HEK293 (cell line): ENCODE data around the gene QSOX1.

Experiments used
- BCL11B ChIP-seq: fragments of 450-650 bp; formaldehyde crosslinking; IDR thresholded peaks from 2 replicates; pipeline ENCODE4 v1.5.1; 2016; ENCODE audit warnings: low read depth, missing biosample characterization, missing genetic modification characterization
- OSR2 ChIP-seq: fragments of 450-650 bp; formaldehyde crosslinking; IDR thresholded peaks from 2 replicates; pipeline ENCODE4 v1.5.1; 2016; ENCODE audit warnings: missing biosample characterization, missing genetic modification characterization
- TCF7L2 ChIP-seq: IDR thresholded peaks from 2 replicates; pipeline ENCODE4 v1.6.1; 2011; ENCODE audit warnings: low read depth, mild to moderate bottlenecking, inconsistent platforms, low read length, moderate library complexity, borderline replicate concordance
- YY2 ChIP-seq: fragments of 450-650 bp; formaldehyde crosslinking; IDR thresholded peaks from 2 replicates; pipeline ENCODE4 v1.5.1; 2016; ENCODE audit warnings: missing biosample characterization, missing genetic modification characterization
- ZNF266 ChIP-seq: fragments of 450-650 bp; formaldehyde crosslinking; IDR thresholded peaks from 2 replicates; pipeline ENCODE4 v1.5.1; 2016; ENCODE audit warnings: missing biosample characterization, missing genetic modification characterization, low read depth
- ZNF324 ChIP-seq: fragments of 450-650 bp; formaldehyde crosslinking; IDR thresholded peaks from 2 replicates; pipeline ENCODE4 v1.5.1; 2016; ENCODE audit warnings: missing biosample characterization, missing genetic modification characterization
- ZNF366 ChIP-seq: fragments of 450-650 bp; formaldehyde crosslinking; conservative IDR thresholded peaks from 2 replicates; pipeline ENCODE4 v1.5.1; 2016; ENCODE audit warnings: missing biosample characterization, missing genetic modification characterization
- ZNF776 ChIP-seq: fragments of 450-650 bp; formaldehyde crosslinking; IDR thresholded peaks from 2 replicates; pipeline ENCODE4 v1.5.0; 2017; ENCODE audit warnings: missing biosample characterization, missing genetic modification characterization, borderline replicate concordance
- TF ChIP-seq, protein P1 (sequence below): fragments of 450-650 bp; formaldehyde crosslinking; IDR thresholded peaks from 2 replicates; pipeline ENCODE4 v1.5.1; 2016; ENCODE audit warnings: missing biosample characterization, missing genetic modification characterization
- TF ChIP-seq, protein P2 (sequence below): fragments of 450-650 bp; formaldehyde crosslinking; IDR thresholded peaks from 2 replicates; pipeline ENCODE4 v1.5.1; 2016; ENCODE audit warnings: missing biosample characterization, missing genetic modification characterization

DNA sequence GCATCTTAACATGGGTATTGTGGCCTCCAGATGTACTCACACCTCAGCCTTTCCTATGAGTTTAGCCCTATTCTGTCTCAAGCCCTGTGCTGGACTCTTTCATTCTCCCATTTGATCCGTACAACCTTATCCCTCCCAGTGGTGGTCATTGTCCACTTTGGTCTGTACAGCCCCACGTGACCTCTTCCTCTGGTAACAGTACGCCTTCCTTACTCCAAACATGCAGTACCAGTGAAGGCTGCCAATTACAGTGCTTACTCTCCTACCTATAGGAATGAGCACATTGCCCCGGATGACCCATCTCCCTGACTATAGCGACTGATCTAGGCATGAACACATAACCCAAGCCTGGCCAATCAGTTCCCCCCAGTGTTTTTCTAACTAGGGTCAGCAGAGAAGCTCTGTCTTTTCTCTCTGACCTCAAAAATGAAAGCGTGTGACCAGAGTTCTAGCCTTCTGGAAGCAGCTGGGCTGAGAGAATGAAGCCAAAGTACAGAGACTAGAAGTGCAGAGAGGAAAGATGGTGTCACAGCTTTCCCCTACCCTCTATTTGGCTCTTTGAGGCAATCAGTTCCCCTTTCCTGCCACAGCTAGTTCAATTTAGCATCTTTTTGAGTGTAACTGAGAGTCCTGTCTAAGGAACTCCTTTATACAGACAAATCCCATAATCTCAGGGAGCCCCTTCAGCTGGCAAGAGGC lies 9.9 kb upstream of the QSOX1 start:
- TF ChIP-seq OSR2 (tag by site-specific recombination) (no peak), TCF7L2 (no peak), BCL11B (no peak), ZNF324 (no peak), YY2 (tag by site-specific recombination) (no peak), ZNF776 (tag by site-specific recombination) (no peak), ZNF266 (tag by site-specific recombination) (no peak), ZNF366 (tag by site-specific recombination) (no peak)
- TF ChIP-seq, protein P1, sequence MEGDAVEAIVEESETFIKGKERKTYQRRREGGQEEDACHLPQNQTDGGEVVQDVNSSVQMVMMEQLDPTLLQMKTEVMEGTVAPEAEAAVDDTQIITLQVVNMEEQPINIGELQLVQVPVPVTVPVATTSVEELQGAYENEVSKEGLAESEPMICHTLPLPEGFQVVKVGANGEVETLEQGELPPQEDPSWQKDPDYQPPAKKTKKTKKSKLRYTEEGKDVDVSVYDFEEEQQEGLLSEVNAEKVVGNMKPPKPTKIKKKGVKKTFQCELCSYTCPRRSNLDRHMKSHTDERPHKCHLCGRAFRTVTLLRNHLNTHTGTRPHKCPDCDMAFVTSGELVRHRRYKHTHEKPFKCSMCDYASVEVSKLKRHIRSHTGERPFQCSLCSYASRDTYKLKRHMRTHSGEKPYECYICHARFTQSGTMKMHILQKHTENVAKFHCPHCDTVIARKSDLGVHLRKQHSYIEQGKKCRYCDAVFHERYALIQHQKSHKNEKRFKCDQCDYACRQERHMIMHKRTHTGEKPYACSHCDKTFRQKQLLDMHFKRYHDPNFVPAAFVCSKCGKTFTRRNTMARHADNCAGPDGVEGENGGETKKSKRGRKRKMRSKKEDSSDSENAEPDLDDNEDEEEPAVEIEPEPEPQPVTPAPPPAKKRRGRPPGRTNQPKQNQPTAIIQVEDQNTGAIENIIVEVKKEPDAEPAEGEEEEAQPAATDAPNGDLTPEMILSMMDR: no peak
- TF ChIP-seq, protein P2, sequence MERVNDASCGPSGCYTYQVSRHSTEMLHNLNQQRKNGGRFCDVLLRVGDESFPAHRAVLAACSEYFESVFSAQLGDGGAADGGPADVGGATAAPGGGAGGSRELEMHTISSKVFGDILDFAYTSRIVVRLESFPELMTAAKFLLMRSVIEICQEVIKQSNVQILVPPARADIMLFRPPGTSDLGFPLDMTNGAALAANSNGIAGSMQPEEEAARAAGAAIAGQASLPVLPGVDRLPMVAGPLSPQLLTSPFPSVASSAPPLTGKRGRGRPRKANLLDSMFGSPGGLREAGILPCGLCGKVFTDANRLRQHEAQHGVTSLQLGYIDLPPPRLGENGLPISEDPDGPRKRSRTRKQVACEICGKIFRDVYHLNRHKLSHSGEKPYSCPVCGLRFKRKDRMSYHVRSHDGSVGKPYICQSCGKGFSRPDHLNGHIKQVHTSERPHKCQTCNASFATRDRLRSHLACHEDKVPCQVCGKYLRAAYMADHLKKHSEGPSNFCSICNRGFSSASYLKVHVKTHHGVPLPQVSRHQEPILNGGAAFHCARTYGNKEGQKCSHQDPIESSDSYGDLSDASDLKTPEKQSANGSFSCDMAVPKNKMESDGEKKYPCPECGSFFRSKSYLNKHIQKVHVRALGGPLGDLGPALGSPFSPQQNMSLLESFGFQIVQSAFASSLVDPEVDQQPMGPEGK (tag by site-specific recombination): no peak
